NCI-H1436 treated with DMSO at 0.1 percent for 48 hours (cell line): ENCODE results near the gene ZNF439.
A peak's percentile ranks its signal among the peaks of the same experiment; 100 is the strongest.
"Not testable (repeated sequence)": the region's sequence is repeated elsewhere in the genome, so short reads cannot be mapped to it uniquely, and the experiment has no call there.

Source experiments
- DNase-seq: peaks from one replicate; lab custom pipeline; 2025; lab: John Stamatoyannopoulos, UW

The ZNF439 gene

GRCh38 chr19:11848594-11849469 lies at the start of gene ZNF439:
Gene ZNF439 (plus strand): TSS chr19:11848726. CDS start chr19:11848868, 142 bp downstream.
- no peak for DNase-seq

- DNase-seq: no peak
These were observed 42.0 kb upstream of the ZNF439 start for GRCh38 chr19:11806354-11807098.

GRCh38 chr19:11807099-11807380 lies 41.5 kb upstream of the ZNF439 start:
- no peak for DNase-seq

- DNase-seq: no peak
These were observed 34.9 kb upstream of the ZNF439 start for GRCh38 chr19:11813703-11814028.

- DNase-seq: peak; percentile 8
These were observed 34.4 kb upstream of the ZNF439 start, which contains the start of gene ZNF440 for GRCh38 chr19:11814029-11814699. Gene ZNF440 (plus strand): TSS chr19:11814273. CDS start chr19:11814448, 175 bp downstream.

GRCh38 chr19:11814700-11815035 lies 33.9 kb upstream of the ZNF439 start:
- no peak for DNase-seq

GRCh38 chr19:11821474-11822109 lies 26.9 kb upstream of the ZNF439 start:
- DNase-seq: no peak

- DNase-seq: not testable (repeated sequence)
These were observed 19.3 kb upstream of the ZNF439 start for GRCh38 chr19:11828957-11829876.

GRCh38 chr19:11832253-11832912 lies 16.1 kb upstream of the ZNF439 start:
- no peak for DNase-seq

GRCh38 chr19:11833541-11833940 lies 15.0 kb upstream of the ZNF439 start:
- no peak for DNase-seq

GRCh38 chr19:11835626-11836066 lies 12.9 kb upstream of the ZNF439 start:
- not testable (repeated sequence) for DNase-seq

GRCh38 chr19:11843722-11844121 lies 4.8 kb upstream of the ZNF439 start:
- DNase-seq: no peak

GRCh38 chr19:11847615-11848014 lies 911 bp upstream of the ZNF439 start:
- not testable (repeated sequence) for DNase-seq

- no peak for DNase-seq
These were observed 329 bp upstream of the ZNF439 start for GRCh38 chr19:11848200-11848593.

- DNase-seq: not testable (repeated sequence)
These were observed 1.8 kb downstream of the ZNF439 start for GRCh38 chr19:11850289-11850688.

GRCh38 chr19:11853358-11853757 lies 4.8 kb downstream of the ZNF439 start:
- DNase-seq: no peak

GRCh38 chr19:11856596-11857250 lies 8.2 kb downstream of the ZNF439 start:
- no peak for DNase-seq

- no peak for DNase-seq
These were observed 12.2 kb downstream of the ZNF439 start for GRCh38 chr19:11860721-11861120.

- no peak for DNase-seq
These were observed 12.8 kb downstream of the ZNF439 start for GRCh38 chr19:11861301-11861700.

GRCh38 chr19:11867766-11868165 lies 19.2 kb downstream of the ZNF439 start:
- not testable (repeated sequence) for DNase-seq
